Stimulated activated effector memory CD8-positive, alpha-beta T cell treated with anti-CD3 and anti-CD28 coated beads, Interleukin-12 subunit alpha, Interleukin-12 subunit beta, amount 100 ng/mL, for 72 hours (primary cell): ENCODE results near the gene DNASE1L2.
A peak's percentile ranks its signal among the peaks of the same experiment; 100 is the strongest.
"Not testable (repeated sequence)": the region's sequence is repeated elsewhere in the genome, so short reads cannot be mapped to it uniquely, and the experiment has no call there.

Source experiments
- ATAC-seq: fragments of 150-1000 bp; cut with Tn5 transposase; 2 replicates; pipeline ENCODE4 v1.10.0; 2021
- DNase-seq, 2 donors: peaks; one replicate each; pipeline ENCODE4 v3.0.0; 2021 to 2022; ENCODE audit warnings: low spot score in 2 of 2
- H3K27ac Mint-ChIP-seq: one replicate; pipeline ENCODE4 v1.8.0; 2022; ENCODE audit warnings: mild to moderate bottlenecking, mixed read lengths
- H3K36me3 Mint-ChIP-seq: one replicate; pipeline ENCODE4 v1.8.0; 2022; ENCODE audit warnings: mild to moderate bottlenecking, mixed read lengths
- H3K4me1 Mint-ChIP-seq: one replicate; pipeline ENCODE4 v1.8.0; 2022; ENCODE audit warnings: mixed read lengths
- H3K4me3 Mint-ChIP-seq: one replicate; pipeline ENCODE4 v1.8.0; 2022; ENCODE audit warnings: mild to moderate bottlenecking, mixed read lengths
- H3K9me3 Mint-ChIP-seq: one replicate; pipeline ENCODE4 v1.8.0; 2022; ENCODE audit warnings: mixed read lengths

Gene DNASE1L2

GRCh38 chr16:2197765-2198164, 38.5 kb upstream of the DNASE1L2 start:
- ATAC-seq (no peak), DNase-seq (no peak)
- H3K4me1 Mint-ChIP-seq, result peaks cover 6% of the 10 kb centered on the region
- H3K36me3 Mint-ChIP-seq, result no peaks in the 10 kb centered on the region
- peak overlapping the region; percentile 55 for H3K4me3 Mint-ChIP-seq
- H3K27ac Mint-ChIP-seq, result no peak overlapping the region
- H3K9me3 Mint-ChIP-seq, result no peaks in the 10 kb centered on the region

GRCh38 chr16:2198283-2198682, 38.0 kb upstream of the DNASE1L2 start:
- H3K27ac Mint-ChIP-seq, result no peak overlapping the region
- H3K36me3 Mint-ChIP-seq, result no peaks in the 10 kb centered on the region

DNA sequence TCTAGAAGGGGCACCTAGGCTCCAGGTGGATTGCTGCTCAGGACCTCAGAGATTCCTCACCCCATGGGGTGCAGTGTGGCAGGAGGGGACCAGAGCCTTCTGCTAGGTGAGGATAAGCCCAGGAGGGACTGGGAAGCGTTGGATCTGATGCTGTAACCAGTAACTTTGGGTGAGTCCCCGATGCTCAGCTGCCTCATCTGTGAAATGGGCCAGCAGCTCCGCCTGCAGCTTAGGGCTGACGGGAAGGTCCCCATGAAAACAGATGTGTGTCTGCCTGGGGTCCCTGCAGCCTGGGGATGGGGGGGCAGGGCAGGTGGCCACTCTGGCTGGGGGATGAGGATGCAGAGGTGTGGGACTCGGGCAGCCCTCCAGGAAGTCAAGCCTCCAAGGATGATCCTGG, 37.1 kb upstream of the DNASE1L2 start:
- peaks cover under 1% of the 10 kb centered on the region for H3K36me3 Mint-ChIP-seq
- no peak for ATAC-seq
- no peak overlapping the region for H3K27ac Mint-ChIP-seq
- H3K9me3 Mint-ChIP-seq, result no peaks in the 10 kb centered on the region
- H3K4me1 Mint-ChIP-seq, result peaks cover 12% of the 10 kb centered on the region
- DNase-seq, result no peak
- no peak overlapping the region for H3K4me3 Mint-ChIP-seq

More at GRCh38 chr16:2198283-2198682, 38.0 kb upstream of the DNASE1L2 start:
- Mint-ChIP-seq H3K9me3 (no peaks in the 10 kb centered on the region), H3K4me3 (peak overlapping the region; percentile 55), H3K4me1 (peaks cover 7% of the 10 kb centered on the region)
- no peak for DNase-seq
- no peak for ATAC-seq

DNA sequence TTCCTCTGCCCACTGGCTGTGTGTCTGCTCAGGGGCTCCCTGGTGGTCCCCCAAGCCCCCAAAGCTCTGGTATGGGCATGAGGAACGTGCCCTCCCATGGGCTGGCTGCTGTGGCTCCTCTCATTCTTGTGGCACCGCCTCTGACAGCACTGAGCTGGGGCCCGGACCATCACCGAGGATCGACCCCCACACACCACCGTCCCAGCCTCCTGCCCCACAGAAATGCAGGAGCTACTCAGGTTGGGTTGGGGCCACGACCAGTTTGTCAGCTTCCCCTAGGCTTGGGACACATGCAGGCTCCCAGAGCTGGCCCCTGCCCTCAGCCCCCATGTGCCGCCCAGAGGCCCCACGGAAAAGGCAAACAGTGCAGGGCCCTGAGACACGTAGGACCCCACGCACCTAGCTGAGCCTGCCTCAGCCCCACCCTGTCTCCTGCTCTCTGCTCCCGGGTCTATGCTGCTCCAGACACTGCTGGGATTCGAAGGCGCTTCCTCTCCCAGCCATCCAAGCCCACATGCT, 36.6 kb upstream of the DNASE1L2 start:
- ATAC-seq, result no peak
- Mint-ChIP-seq H3K27ac (no peak overlapping the region), H3K4me3 (no peak overlapping the region), H3K9me3 (no peaks in the 10 kb centered on the region), H3K4me1 (peaks cover 17% of the 10 kb centered on the region), H3K36me3 (peaks cover 6% of the 10 kb centered on the region)
- DNase-seq, result no peak

DNA sequence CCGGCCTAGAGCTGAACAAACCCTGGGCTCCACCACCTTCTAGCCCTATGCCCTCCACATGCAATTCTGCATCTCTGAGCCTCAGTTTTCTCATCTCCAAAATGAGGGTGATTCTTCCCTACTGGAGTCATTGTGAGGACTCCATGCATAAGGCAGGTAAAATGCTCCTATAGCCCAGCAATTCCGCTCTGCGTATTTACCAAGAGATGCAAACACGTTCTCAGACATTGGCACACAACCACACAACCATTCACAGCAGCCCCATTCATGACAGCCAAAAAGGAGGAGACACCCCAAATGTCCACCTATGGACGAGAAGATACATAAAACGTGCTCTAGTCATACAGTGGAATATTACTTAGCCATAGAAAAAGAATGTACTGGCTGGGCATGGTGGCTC, 35.9 kb upstream of the DNASE1L2 start:
- no peak for ATAC-seq

DNA sequence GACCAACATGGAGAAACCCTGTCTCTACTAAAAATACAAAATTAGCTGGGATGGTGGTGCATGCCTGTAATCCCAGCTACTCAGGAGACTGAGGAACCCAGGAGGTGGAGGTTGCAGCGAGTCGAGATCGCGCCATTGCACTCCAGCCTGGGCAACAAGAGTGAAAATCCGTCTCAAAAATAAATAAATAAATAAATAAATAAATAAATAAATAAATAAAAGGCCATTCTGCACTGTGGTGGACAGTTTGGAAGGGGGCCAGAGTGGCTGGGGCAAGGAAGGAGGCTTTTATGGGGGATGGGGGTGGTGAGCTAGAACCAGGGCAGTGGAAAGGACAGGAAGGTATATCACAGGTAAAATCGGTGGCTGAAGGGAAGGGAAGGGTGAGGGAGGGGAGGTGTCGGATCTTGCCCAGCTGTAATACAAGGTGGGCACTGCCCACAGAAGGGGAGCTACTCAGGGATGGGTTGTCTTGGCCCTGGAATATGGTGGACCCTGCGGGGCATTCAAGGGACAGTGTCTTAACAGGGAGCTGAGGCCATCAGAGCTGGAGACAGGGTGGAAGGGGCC, 33.0 kb upstream of the DNASE1L2 start:
- ATAC-seq, H3K27ac Mint-ChIP-seq, H3K9me3 Mint-ChIP-seq, DNase-seq: not testable (repeated sequence)
- peaks cover 20% of the 10 kb centered on the region for H3K36me3 Mint-ChIP-seq
- H3K4me3 Mint-ChIP-seq, result peak overlapping the region; percentile 75
- peaks cover 31% of the 10 kb centered on the region for H3K4me1 Mint-ChIP-seq

More for the DNA sequence above, 35.9 kb upstream of the DNASE1L2 start:
- Mint-ChIP-seq H3K27ac (no peak overlapping the region), H3K9me3 (no peaks in the 10 kb centered on the region), H3K4me1 (peaks cover 14% of the 10 kb centered on the region), H3K4me3 (no peak overlapping the region), H3K36me3 (peaks cover 7% of the 10 kb centered on the region)
- DNase-seq, result no peak

DNA sequence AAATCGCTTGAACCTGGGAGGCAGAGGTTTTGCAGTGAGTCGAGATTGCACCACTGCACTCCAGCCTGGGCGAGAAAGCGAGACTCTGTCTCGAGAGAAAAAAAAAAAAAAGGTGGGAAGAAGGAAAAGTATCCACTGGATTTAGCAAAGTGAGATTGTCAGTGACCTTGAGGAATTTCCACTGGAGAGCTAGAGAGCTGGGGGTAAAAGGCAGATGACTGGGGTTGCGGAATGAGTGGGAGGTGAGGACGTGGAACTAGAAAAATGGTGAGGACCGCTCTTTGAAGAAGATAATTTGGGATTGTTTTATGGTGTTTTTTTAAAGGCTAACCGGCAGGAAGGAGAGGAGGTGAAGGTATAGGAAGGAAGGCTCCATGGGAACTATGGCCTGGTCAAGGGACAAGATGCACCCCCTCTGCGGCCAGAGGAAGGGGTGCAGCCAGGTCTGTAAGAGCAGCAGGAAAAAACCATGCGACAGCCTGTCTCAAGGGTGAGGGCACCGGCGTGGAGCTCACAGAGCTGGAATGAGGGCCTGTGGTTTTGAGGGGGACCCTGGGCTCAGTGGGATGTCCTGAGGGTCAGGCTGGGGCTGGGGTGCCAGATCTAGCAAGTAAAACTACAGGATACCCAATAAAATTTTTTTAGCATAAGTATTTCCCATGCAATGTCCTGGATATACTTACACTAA, 31.7 kb upstream of the DNASE1L2 start:
- peaks cover 27% of the 10 kb centered on the region for H3K36me3 Mint-ChIP-seq
- H3K27ac Mint-ChIP-seq, result peak overlapping the region; percentile 80
- ATAC-seq (no peak), DNase-seq (no peak)
- H3K4me1 Mint-ChIP-seq, result peaks cover 31% of the 10 kb centered on the region
- peak overlapping the region; percentile 75 for H3K4me3 Mint-ChIP-seq
- no peaks in the 10 kb centered on the region for H3K9me3 Mint-ChIP-seq

- Mint-ChIP-seq H3K4me1 (peaks cover 31% of the 10 kb centered on the region), H3K36me3 (peaks cover 32% of the 10 kb centered on the region), H3K4me3 (peak within 1 kb of the TSS; percentile 75), H3K9me3 (no peaks in the 10 kb centered on the region), H3K27ac (peak within 1 kb of the TSS; percentile 80)
- DNase-seq (peak; percentile 97), ATAC-seq (peak; percentile 90)
Observed at GRCh38 chr16:2205104-2205966, 30.9 kb upstream of the DNASE1L2 start, which contains the start of gene MLST8. TSS of gene MLST8 (plus strand) at chr16:2205454. CDS start at chr16:2206086, 632 bp downstream.

DNA sequence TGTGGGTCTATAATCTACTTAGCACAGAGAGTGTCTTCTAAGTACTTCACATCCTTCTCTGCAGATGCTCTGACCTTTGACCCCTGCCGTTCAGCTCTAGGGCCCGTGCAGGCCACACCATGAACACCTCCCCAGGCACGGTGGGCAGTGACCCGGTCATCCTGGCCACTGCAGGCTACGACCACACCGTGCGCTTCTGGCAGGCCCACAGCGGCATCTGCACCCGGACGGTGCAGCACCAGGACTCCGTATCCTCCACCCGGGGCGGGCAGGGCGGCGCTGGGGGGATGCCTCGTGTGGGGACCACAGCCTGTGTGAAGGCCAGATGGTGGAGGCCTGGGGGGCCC, 30.3 kb upstream of the DNASE1L2 start:
- no peaks in the 10 kb centered on the region for H3K9me3 Mint-ChIP-seq
- DNase-seq (no peak), ATAC-seq (peak; percentile 3)
- peaks cover 34% of the 10 kb centered on the region for H3K36me3 Mint-ChIP-seq
- peaks cover 31% of the 10 kb centered on the region for H3K4me1 Mint-ChIP-seq
- H3K27ac Mint-ChIP-seq, result peak overlapping the region; percentile 80
- peak overlapping the region; percentile 75 for H3K4me3 Mint-ChIP-seq

DNA sequence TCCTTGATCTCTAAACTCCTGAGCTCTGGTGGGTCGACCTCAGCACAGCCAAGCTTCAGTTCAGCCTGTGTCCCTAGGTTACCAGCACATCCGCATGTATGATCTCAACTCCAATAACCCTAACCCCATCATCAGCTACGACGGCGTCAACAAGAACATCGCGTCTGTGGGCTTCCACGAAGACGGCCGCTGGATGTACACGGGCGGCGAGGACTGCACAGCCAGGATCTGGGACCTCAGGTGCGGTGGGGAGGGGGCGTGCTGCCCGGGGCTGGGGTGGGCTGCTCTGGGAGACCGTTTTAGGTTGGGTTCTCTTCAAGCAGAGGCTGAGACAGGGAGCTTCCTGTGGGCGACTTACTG, 29.8 kb upstream of the DNASE1L2 start:
- no peak for ATAC-seq
- no peak for DNase-seq
- peaks cover 34% of the 10 kb centered on the region for H3K36me3 Mint-ChIP-seq

DNA sequence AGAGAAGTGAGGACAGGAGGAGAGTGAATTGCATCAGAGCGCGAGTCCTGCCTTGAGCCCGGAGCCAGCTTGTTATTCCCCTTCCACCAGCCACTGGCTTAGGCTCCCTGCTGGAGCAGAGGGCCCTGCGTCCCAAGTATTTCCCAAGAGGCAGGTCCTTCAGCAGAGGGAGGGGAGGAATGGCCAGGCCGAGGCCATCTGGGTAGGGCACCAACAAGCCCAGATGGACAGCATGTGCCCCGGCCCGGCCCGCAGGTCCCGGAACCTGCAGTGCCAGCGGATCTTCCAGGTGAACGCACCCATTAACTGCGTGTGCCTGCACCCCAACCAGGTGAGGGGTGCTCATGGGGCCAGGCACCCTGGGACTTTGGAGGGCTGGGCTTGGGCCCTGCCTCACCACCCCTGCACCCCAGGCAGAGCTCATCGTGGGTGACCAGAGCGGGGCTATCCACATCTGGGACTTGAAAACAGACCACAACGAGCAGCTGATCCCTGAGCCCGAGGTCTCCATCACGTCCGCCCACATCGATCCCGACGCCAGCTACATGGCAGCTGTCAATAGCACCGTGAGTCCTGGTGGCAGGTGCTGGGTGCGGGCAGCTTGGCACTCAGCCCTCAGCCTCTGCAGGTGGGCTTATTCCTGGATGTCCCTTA, 29.3 kb upstream of the DNASE1L2 start:
- peaks cover 34% of the 10 kb centered on the region for H3K4me1 Mint-ChIP-seq
- no peaks in the 10 kb centered on the region for H3K9me3 Mint-ChIP-seq
- DNase-seq (no peak), ATAC-seq (no peak)
- H3K4me3 Mint-ChIP-seq, result peak overlapping the region; percentile 75
- peak overlapping the region; percentile 80 for H3K27ac Mint-ChIP-seq
- peaks cover 39% of the 10 kb centered on the region for H3K36me3 Mint-ChIP-seq

More for the DNA sequence above, 29.8 kb upstream of the DNASE1L2 start:
- Mint-ChIP-seq H3K4me1 (peaks cover 31% of the 10 kb centered on the region), H3K9me3 (no peaks in the 10 kb centered on the region), H3K27ac (peak overlapping the region; percentile 80), H3K4me3 (peak overlapping the region; percentile 75)

GRCh38 chr16:2207872-2208271, 28.4 kb upstream of the DNASE1L2 start:
- peak overlapping the region; percentile 69 for H3K27ac Mint-ChIP-seq
- H3K9me3 Mint-ChIP-seq, result no peaks in the 10 kb centered on the region
- peaks cover 44% of the 10 kb centered on the region for H3K4me1 Mint-ChIP-seq
- H3K4me3 Mint-ChIP-seq, result peak overlapping the region; percentile 75
- ATAC-seq (no peak), DNase-seq (no peak)
- peaks cover 47% of the 10 kb centered on the region for H3K36me3 Mint-ChIP-seq

- ATAC-seq, result no peak
- peaks cover 52% of the 10 kb centered on the region for H3K36me3 Mint-ChIP-seq
- peak overlapping the region; percentile 75 for H3K4me3 Mint-ChIP-seq
- H3K4me1 Mint-ChIP-seq, result peaks cover 47% of the 10 kb centered on the region
- H3K27ac Mint-ChIP-seq, result no peak overlapping the region
- H3K9me3 Mint-ChIP-seq, result no peaks in the 10 kb centered on the region
- DNase-seq, result no peak
Observed at GRCh38 chr16:2208308-2208707, 27.9 kb upstream of the DNASE1L2 start.

GRCh38 chr16:2208772-2209171, 27.5 kb upstream of the DNASE1L2 start:
- ATAC-seq (no peak), DNase-seq (no peak)
- Mint-ChIP-seq H3K4me1 (peaks cover 46% of the 10 kb centered on the region), H3K36me3 (peaks cover 55% of the 10 kb centered on the region), H3K4me3 (no peak overlapping the region), H3K27ac (no peak overlapping the region), H3K9me3 (no peaks in the 10 kb centered on the region)
